ENCODE measurements around the gene RNU7-1. TPM values are rescaled to one million over a fixed set of nuclear protein-coding genes. Genes with fewer than 3 reads are reported as not detected.

RNU7-1 gene
- total RNA-seq, 1 experiment from 2014 or later: not detected

Other genes starting within 250 kb of the RNU7-1 start
- 0.15 and 0.28 TPM in 2 replicates for gene PIANP, start 243.0 kb upstream of the RNU7-1 start, total RNA-seq (2014; rRNA removed; shearing (Covaris generic))
- 34.1 and 35.9 TPM in 2 replicates for gene COPS7A, start 219.8 kb upstream of the RNU7-1 start, total RNA-seq (2014; rRNA removed; shearing (Covaris generic))
- gene MLF2, start 190.7 kb upstream of the RNU7-1 start, total RNA-seq (2014; rRNA removed; shearing (Covaris generic)): 161 and 175 TPM in 2 replicates
- gene PTMS, start 177.5 kb upstream of the RNU7-1 start, total RNA-seq (2014; rRNA removed; shearing (Covaris generic)): 84.2 and 89.9 TPM in 2 replicates
- 0.16 TPM in 1 of 2 replicates, not detected in the other for gene LAG3, start 171.3 kb upstream of the RNU7-1 start, total RNA-seq (2014; rRNA removed; shearing (Covaris generic))
- not detected in 2 replicates for gene CD4, start 154.3 kb upstream of the RNU7-1 start, total RNA-seq (2014; rRNA removed; shearing (Covaris generic))
- 2.2 and 3.5 TPM in 2 replicates for gene GPR162, start 122.0 kb upstream of the RNU7-1 start, total RNA-seq (2014; rRNA removed; shearing (Covaris generic))
- gene P3H3, start 115.4 kb upstream of the RNU7-1 start, total RNA-seq (2014; rRNA removed; shearing (Covaris generic)): 13.7 and 19.3 TPM in 2 replicates
- 2.2 and 3.2 TPM in 2 replicates for gene GNB3, start 102.9 kb upstream of the RNU7-1 start, total RNA-seq (2014; rRNA removed; shearing (Covaris generic))
- gene CDCA3, start 92.5 kb upstream of the RNU7-1 start, total RNA-seq (2014; rRNA removed; shearing (Covaris generic)): 96.8 and 104 TPM in 2 replicates
- 76.7 and 78.0 TPM in 2 replicates for gene USP5, start 91.7 kb upstream of the RNU7-1 start, total RNA-seq (2014; rRNA removed; shearing (Covaris generic))
- gene TPI1, start 76.3 kb upstream of the RNU7-1 start, total RNA-seq (2014; rRNA removed; shearing (Covaris generic)): 1,296 and 1,386 TPM in 2 replicates
- gene SPSB2, start 70.5 kb upstream of the RNU7-1 start, total RNA-seq (2014; rRNA removed; shearing (Covaris generic)): 2.6 and 3.7 TPM in 2 replicates
- gene LRRC23, start 39.0 kb upstream of the RNU7-1 start, total RNA-seq (2014; rRNA removed; shearing (Covaris generic)): 3.6 and 3.8 TPM in 2 replicates
- gene ENO2, start 29.2 kb upstream of the RNU7-1 start, total RNA-seq (2014; rRNA removed; shearing (Covaris generic)): 1.8 and 2.1 TPM in 2 replicates
- 13.2 and 14.2 TPM in 2 replicates for gene ATN1, start 15.9 kb upstream of the RNU7-1 start, total RNA-seq (2014; rRNA removed; shearing (Covaris generic))
- 193 and 245 TPM in 2 replicates for gene C12orf57, start 206 bp downstream of the RNU7-1 start, total RNA-seq (2014; rRNA removed; shearing (Covaris generic))
- 0.18 and 0.38 TPM in 2 replicates for gene PTPN6, start 7.5 kb downstream of the RNU7-1 start, total RNA-seq (2014; rRNA removed; shearing (Covaris generic))
- gene PHB2, start 26.8 kb downstream of the RNU7-1 start, total RNA-seq (2014; rRNA removed; shearing (Covaris generic)): 310 and 322 TPM in 2 replicates
- gene EMG1, start 27.1 kb downstream of the RNU7-1 start, total RNA-seq (2014; rRNA removed; shearing (Covaris generic)): 54.9 and 57.7 TPM in 2 replicates
- 19.6 and 19.9 TPM in 2 replicates for gene LPCAT3, start 74.7 kb downstream of the RNU7-1 start, total RNA-seq (2014; rRNA removed; shearing (Covaris generic))
- gene C1S, start 116.9 kb downstream of the RNU7-1 start, total RNA-seq (2014; rRNA removed; shearing (Covaris generic)): 0.61 TPM in 1 of 2 replicates, not detected in the other
- gene C1R, start 148.6 kb downstream of the RNU7-1 start, total RNA-seq (2014; rRNA removed; shearing (Covaris generic)): 1.5 and 3.4 TPM in 2 replicates
- gene C1RL, start 165.4 kb downstream of the RNU7-1 start, total RNA-seq (2014; rRNA removed; shearing (Covaris generic)): 4.0 and 4.7 TPM in 2 replicates
- gene RBP5, start 185.1 kb downstream of the RNU7-1 start, total RNA-seq (2014; rRNA removed; shearing (Covaris generic)): not detected in 2 replicates
- gene CLSTN3, start 186.6 kb downstream of the RNU7-1 start, total RNA-seq (2014; rRNA removed; shearing (Covaris generic)): 6.5 and 6.9 TPM in 2 replicates
- 27.4 and 29.7 TPM in 2 replicates for gene PEX5, start 245.9 kb downstream of the RNU7-1 start, total RNA-seq (2014; rRNA removed; shearing (Covaris generic))

All from SJCRH30 (cell line).